Retina (tissue), 1 donor: ENCODE results near the gene NRG2.

Source experiments
- DNase-seq: peaks from one replicate; pipeline ENCODE4 v3.0.0-alpha.2; 2016

The NRG2 gene

GRCh38 chr5:139966856-139967255 lies 76.2 kb downstream of the NRG2 start:
- no peak for DNase-seq

GRCh38 chr5:139964994-139965565 lies 78.0 kb downstream of the NRG2 start:
- DNase-seq = no peak

- no peak for DNase-seq
These were observed 78.7 kb downstream of the NRG2 start for GRCh38 chr5:139964266-139964993.

- no peak for DNase-seq
These were observed 80.7 kb downstream of the NRG2 start for GRCh38 chr5:139962445-139962844.

- no peak for DNase-seq
These were observed 81.5 kb downstream of the NRG2 start for GRCh38 chr5:139961435-139962157.

GRCh38 chr5:139960723-139961383 lies 82.2 kb downstream of the NRG2 start:
- DNase-seq = no peak

- no peak for DNase-seq
These were observed 84.5 kb downstream of the NRG2 start for GRCh38 chr5:139958432-139959148.

GRCh38 chr5:139956342-139956741 lies 86.8 kb downstream of the NRG2 start:
- DNase-seq = no peak

- no peak for DNase-seq
These were observed 87.4 kb downstream of the NRG2 start for GRCh38 chr5:139955616-139956273.

- DNase-seq = no peak
These were observed 88.0 kb downstream of the NRG2 start for GRCh38 chr5:139955053-139955605.

GRCh38 chr5:139954462-139954861 lies 88.6 kb downstream of the NRG2 start:
- no peak for DNase-seq

- no peak for DNase-seq
These were observed 89.1 kb downstream of the NRG2 start for GRCh38 chr5:139954022-139954421.

GRCh38 chr5:139952574-139952973 lies 90.5 kb downstream of the NRG2 start:
- DNase-seq = no peak

GRCh38 chr5:139951983-139952382 lies 91.1 kb downstream of the NRG2 start:
- no peak for DNase-seq

- no peak for DNase-seq
These were observed 91.7 kb downstream of the NRG2 start for GRCh38 chr5:139951296-139951924.

- no peak for DNase-seq
These were observed 92.7 kb downstream of the NRG2 start for GRCh38 chr5:139950436-139950835.

GRCh38 chr5:139949710-139950109 lies 93.4 kb downstream of the NRG2 start:
- DNase-seq = no peak

- no peak for DNase-seq
These were observed 95.4 kb downstream of the NRG2 start for GRCh38 chr5:139947727-139948126.

- no peak for DNase-seq
These were observed 96.7 kb downstream of the NRG2 start for GRCh38 chr5:139946440-139946839.

- DNase-seq = no peak
These were observed 97.1 kb downstream of the NRG2 start for GRCh38 chr5:139946006-139946405.

GRCh38 chr5:139942243-139942642 lies 100.9 kb downstream of the NRG2 start:
- DNase-seq = no peak

- no peak for DNase-seq
These were observed 112.7 kb downstream of the NRG2 start for GRCh38 chr5:139930406-139930805.
